ENCODE results near the gene PSMA1.
"Not testable (repeated sequence)": the region's sequence is repeated elsewhere in the genome, so short reads cannot be mapped to it uniquely, and the experiment has no call there.

PSMA1 gene

GRCh38 chr11:14519917-14520746 is at the start of gene PSMA1:
Gene PSMA1, minus strand, starts transcription at chr11:14520386. Its CDS starts 87 bp downstream, at chr11:14520299.
- DNase-seq, result peak; percentile 96

- DNase-seq, result not testable (repeated sequence)
Measured at GRCh38 chr11:14569516-14569915, 49.3 kb upstream of the PSMA1 start.

GRCh38 chr11:14567064-14567651 is 47.0 kb upstream of the PSMA1 start:
- no peak for DNase-seq

- no peak for DNase-seq
Measured at GRCh38 chr11:14566331-14567063, 46.3 kb upstream of the PSMA1 start.

- no peak for DNase-seq
Measured at GRCh38 chr11:14565845-14566244, 45.7 kb upstream of the PSMA1 start.

- no peak for DNase-seq
Measured at GRCh38 chr11:14555818-14556217, 35.6 kb upstream of the PSMA1 start.

GRCh38 chr11:14554959-14555358 is 34.8 kb upstream of the PSMA1 start:
- peak; percentile 51 for DNase-seq

GRCh38 chr11:14552089-14552488 is 31.9 kb upstream of the PSMA1 start:
- DNase-seq, result no peak

- DNase-seq, result no peak
Measured at GRCh38 chr11:14551380-14551779, 31.2 kb upstream of the PSMA1 start.

GRCh38 chr11:14549891-14550290 is 29.7 kb upstream of the PSMA1 start:
- DNase-seq, result no peak

GRCh38 chr11:14547440-14547839 is 27.3 kb upstream of the PSMA1 start:
- DNase-seq, result no peak

GRCh38 chr11:14546672-14547071 is 26.5 kb upstream of the PSMA1 start:
- no peak for DNase-seq

GRCh38 chr11:14544611-14545010 is 24.4 kb upstream of the PSMA1 start:
- peak; percentile 88 for DNase-seq

- DNase-seq, result no peak
Measured at GRCh38 chr11:14543260-14543659, 23.1 kb upstream of the PSMA1 start.

- DNase-seq, result no peak
Measured at GRCh38 chr11:14542324-14542723, 22.1 kb upstream of the PSMA1 start.

GRCh38 chr11:14541192-14541947 is 21.2 kb upstream of the PSMA1 start:
- no peak for DNase-seq

GRCh38 chr11:14539982-14540421 is 19.8 kb upstream of the PSMA1 start:
- DNase-seq, result no peak

GRCh38 chr11:14538926-14539554 is 18.9 kb upstream of the PSMA1 start:
- DNase-seq, result no peak

GRCh38 chr11:14538271-14538925 is 18.2 kb upstream of the PSMA1 start:
- DNase-seq, result no peak

- DNase-seq, result peak; percentile 54
Measured at GRCh38 chr11:14537134-14537599, 17.0 kb upstream of the PSMA1 start.

GRCh38 chr11:14535166-14535565 is 15.0 kb upstream of the PSMA1 start:
- not testable (repeated sequence) for DNase-seq

GRCh38 chr11:14529951-14530350 is 9.8 kb upstream of the PSMA1 start:
- DNase-seq, result no peak
